ENCODE results near the gene USP4. TPM values are rescaled to one million over a fixed set of nuclear protein-coding genes. Genes with fewer than 3 reads are reported as not detected.
"Not testable (repeated sequence)": the region's sequence is repeated elsewhere in the genome, so short reads cannot be mapped to it uniquely, and the experiment has no call there.

USP4 gene
- total RNA-seq: 44.5 TPM
- long read RNA-seq, transcript USP4-202 (21 exons, 3,222 nt): minor isoform, 11 of 138 reads
- long read RNA-seq, transcript USP4-201 (22 exons, 3,126 nt): major isoform, 67 of 138 reads
- long read RNA-seq, partial matches to known transcripts: 16 of 138 reads
- long read RNA-seq, other reads (novel, unspliced or antisense): 42 of 138 reads

DNA sequence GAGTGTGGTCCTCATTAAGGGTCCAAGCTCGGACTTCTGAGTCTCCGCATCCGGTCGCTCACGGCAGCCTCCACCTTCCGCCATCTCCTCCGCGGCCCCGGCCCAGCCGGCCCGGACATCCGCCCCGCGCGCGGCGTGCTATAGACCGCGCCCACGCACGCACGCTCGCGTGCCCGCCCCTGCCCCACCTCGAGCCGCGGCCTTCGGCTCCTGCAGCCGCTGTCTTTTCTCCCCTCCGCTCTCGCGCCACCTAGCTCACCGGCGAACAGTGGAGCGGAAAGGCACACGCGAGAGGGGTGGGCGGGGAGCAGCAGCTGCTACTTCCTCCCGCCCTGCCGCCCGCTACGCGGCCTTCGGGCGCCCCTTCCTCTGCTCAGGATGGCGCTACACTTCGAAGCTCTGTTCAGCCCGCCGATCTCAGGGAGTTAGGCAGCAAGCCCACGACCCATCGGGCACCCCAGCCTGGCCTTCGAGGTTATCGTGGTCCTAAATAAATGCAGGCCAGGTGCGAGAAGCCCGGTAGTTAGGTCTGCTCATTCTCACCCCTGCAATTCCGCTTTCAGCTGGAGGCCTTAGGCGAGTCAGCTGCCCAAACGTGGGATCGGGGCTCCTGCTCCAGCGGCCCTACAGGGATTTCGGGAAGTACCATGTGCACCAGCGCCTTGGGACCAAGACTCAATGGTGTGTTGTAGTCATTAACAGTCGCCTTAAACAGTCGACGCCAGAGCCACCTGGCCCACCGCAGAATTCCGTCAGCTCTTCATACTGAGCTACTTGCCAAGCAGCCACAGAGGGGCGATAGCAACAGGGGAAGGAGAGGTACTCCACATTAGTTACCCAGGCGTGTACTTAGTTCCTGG lies at the start of gene USP4:
Gene USP4, minus strand, starts transcription at position 113 of the 860 bp plus-strand sequence. Its CDS starts 29 bp downstream, at position 84.
- intact Hi-C loops (cut with DNase I): loop anchor here (1.0 to 5.0 kb wide), 6 partner anchors 17 to 169 kb away; partner anchors contain the start of genes KLHDC8B, NICN1, RHOA and TCTA

GRCh38 chr3:49389297-49389696 lies 49.4 kb upstream of the USP4 start:
- DNase-seq (ENCODE audit: low spot score): no peak
- intact Hi-C loops (cut with DNase I): no loop called here

More for the DNA sequence above, at the start of gene USP4:
- peak; percentile 96 for DNase-seq (ENCODE audit: low spot score)

DNA sequence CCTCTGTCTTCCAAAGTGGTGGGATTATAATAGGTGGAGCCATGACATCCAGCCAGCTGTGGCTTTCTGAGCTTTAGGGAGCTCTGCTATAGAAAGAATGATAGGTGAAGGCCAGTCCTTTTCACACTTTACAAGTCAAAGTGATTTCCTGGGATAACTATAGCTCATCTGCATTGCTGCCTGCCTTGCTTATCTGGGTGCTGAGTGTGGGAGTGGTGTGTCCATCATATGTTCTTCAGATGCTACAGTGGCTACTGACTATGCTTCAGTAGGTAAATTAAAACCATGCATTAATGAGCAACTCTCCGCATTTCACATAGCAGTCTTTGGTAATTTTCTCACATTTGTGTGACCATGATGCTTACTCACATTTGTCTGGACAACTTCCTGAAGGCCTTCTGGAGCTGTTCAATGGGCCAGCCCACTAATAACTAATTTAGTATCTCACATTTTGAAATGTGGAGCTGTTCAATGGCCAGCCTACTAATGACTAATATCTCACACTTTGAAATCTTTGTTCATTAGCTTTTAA lies 48.5 kb upstream of the USP4 start:
- DNase-seq (ENCODE audit: low spot score): no peak
- intact Hi-C loops (cut with DNase I): no loop called here

- intact Hi-C loops (cut with DNase I): no loop called here
- no peak for DNase-seq (ENCODE audit: low spot score)
Observed at GRCh38 chr3:49387721-49388120, 47.9 kb upstream of the USP4 start.

DNA sequence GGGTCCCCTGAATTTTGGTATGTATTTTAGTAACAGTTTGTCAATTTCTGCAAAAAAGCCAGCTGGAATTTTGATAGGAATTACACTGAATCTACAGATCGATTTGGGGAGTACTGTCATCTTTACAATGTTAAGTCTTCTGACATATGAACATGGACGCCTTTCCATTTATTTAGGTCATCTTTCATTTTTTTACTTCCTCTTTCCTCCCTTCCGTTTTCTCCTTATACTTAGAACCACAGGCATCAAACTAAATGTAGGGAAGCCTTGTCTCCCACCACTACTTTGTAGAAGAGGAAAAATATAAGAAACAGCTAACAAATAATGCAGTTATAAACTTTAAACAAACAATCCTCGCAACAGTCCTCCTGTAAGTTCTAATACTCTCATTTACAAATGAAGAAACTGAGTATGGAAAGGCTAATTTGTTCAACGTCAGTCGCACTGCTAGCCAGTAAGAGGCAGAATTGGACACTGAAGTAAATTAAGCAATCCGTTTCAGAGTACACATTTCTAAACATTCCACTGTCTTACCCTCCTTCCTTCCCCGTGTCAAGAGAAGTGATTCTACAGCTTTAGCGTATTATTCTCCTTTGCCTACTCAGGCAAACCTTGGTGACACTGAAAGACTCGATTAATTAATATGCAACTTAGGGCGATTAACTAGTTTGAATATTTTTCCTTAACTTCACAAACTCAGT lies 46.4 kb upstream of the USP4 start:
- no peak for DNase-seq (ENCODE audit: low spot score)
- intact Hi-C loops (cut with DNase I): no loop called here

DNA sequence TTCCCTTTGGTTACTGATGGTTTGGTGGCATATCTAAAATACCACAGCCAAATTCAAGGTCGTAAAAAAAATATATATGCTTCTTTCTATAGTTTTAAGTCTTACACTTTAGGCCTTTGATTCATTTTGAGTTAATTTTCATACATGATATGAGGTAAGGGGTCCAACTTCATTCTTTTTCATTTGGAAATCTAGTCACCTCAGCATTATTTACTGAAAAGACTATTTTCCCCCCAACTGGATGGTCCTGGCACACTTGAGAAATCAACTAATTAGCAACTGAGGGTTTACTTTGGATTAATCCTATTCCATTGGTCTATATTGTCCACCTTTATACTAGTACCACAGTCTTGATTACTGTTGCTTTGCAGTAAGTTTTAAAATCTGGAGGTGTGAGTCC lies 45.8 kb upstream of the USP4 start:
- no peak for DNase-seq (ENCODE audit: low spot score)
- intact Hi-C loops (cut with DNase I): no loop called here

- intact Hi-C loops (cut with DNase I): no loop called here
- no peak for DNase-seq (ENCODE audit: low spot score)
Observed at GRCh38 chr3:49383387-49383786, 43.5 kb upstream of the USP4 start.

- DNase-seq (ENCODE audit: low spot score): no peak
- intact Hi-C loops (cut with DNase I): no loop called here
Observed at GRCh38 chr3:49378249-49378895, 38.5 kb upstream of the USP4 start.

GRCh38 chr3:49377483-49377882 lies 37.6 kb upstream of the USP4 start:
- intact Hi-C loops (cut with DNase I): no loop called here
- no peak for DNase-seq (ENCODE audit: low spot score)

GRCh38 chr3:49371946-49372345 lies 32.1 kb upstream of the USP4 start:
- intact Hi-C loops (cut with DNase I): no loop called here
- no peak for DNase-seq (ENCODE audit: low spot score)

DNA sequence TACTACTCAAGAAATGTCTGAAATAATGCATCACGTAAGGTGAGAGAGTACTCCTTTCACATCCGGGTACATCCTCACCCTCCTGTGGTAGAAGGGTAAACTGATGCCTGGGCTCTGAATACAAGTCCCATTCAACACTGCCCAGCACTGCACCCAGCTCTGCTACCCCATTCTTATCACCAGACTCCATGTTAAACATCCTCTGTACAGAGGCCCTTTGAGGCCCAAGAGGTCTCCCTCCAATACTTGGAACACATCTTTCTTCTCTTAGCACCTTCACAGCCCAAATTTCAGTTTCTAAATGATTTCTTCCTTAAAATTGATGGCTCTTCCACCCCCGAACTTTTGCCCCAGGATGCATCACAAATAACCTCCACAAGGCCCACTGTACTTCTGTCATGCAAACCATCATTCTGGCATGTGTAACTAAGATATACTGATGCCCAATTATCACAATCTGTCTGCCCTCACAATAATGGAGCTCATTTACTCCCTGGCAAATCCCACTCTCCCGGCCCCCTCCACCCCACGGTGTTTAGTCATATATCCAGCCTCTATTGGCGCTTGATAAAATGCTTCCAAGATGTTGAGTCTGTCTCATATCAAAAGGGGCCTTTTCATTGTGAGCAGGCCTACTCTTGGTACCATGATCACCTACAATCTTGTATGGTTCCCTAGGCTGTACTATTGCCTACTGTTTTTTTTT lies 30.9 kb upstream of the USP4 start:
- no peak for DNase-seq (ENCODE audit: low spot score)
- intact Hi-C loops (cut with DNase I): no loop called here

DNA sequence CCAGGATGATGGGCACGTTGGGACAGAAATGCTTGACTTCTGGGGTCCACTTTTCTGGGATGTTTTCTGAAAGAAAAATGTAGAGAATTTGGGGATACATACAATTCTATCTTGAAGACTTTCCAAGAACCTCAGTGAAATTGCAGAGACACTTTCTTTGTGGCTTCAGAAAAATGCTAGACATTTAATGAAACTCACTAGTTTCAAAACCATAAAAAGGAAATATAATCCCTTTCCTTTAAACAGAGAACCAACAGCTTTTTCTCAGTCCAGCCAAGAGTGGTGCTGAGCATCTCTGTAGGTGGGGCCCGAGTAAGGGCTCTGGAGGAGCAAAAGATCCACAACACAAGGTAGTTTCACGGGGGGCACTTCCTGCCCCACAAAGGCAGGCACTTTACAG lies 22.7 kb upstream of the USP4 start:
- DNase-seq (ENCODE audit: low spot score): no peak
- intact Hi-C loops (cut with DNase I): no loop called here

DNA sequence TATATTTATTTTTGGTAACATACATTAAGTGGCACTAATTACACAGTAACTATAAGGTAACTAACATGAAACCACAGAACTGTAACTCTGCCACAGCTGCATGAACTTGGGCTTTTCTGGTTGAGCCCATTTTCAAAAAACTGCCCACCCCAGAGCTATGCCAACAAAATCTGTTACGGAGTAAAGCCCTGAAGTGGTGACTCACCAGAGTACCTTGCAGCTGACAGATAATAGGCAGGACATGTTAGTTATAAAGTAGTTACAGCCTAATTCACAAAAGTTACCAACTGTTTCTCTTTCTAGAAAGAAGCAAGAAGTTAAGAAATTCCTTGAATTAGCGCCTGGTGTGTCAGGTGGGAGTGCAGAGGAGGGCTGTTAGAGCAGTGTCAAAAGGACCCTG lies 19.8 kb upstream of the USP4 start:
- no peak for DNase-seq (ENCODE audit: low spot score)
- intact Hi-C loops (cut with DNase I): loop anchor here (2.0 to 5.0 kb wide), 2 partner anchors 53 to 88 kb away; partner anchors contain the start of gene TCTA

DNA sequence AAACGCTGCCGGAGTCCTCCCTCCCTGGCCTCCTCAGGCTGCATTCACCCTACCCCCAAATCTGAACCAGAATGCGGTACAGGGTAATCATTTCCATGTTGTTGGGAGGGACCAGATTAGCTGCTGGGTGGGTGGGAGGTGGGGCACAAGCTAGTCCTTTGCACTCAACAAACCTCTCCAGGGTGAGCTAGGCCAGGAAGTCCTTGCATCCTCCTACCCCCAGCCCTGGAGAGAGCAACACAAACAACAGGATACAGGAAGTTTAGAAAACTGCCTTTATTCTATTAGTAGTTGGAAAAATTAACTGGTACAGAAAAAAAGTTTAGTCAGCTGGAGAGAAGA lies 19.0 kb upstream of the USP4 start:
- DNase-seq (ENCODE audit: low spot score): no peak
- intact Hi-C loops (cut with DNase I): loop anchor here (2.0 to 5.0 kb wide), 2 partner anchors 54 to 88 kb away; partner anchors contain the start of gene TCTA

- intact Hi-C loops (cut with DNase I): loop anchor here (2.0 to 5.0 kb wide), 2 partner anchors 54 to 89 kb away; partner anchors contain the start of gene TCTA
- peak; percentile 97 for DNase-seq (ENCODE audit: low spot score)
Observed at GRCh38 chr3:49358217-49358883, 18.5 kb upstream of the USP4 start, which contains the start of gene GPX1. Gene GPX1, minus strand, starts transcription at chr3:49358353. Its CDS starts 75 bp downstream, at chr3:49358278.

- DNase-seq (ENCODE audit: low spot score): peak; percentile 78
- intact Hi-C loops (cut with DNase I): loop anchor here (1.0 to 5.0 kb wide), 3 partner anchors 17 to 90 kb away; partner anchors contain the start of genes TCTA and USP4
Observed at GRCh38 chr3:49357443-49358216, 17.8 kb upstream of the USP4 start.

DNA sequence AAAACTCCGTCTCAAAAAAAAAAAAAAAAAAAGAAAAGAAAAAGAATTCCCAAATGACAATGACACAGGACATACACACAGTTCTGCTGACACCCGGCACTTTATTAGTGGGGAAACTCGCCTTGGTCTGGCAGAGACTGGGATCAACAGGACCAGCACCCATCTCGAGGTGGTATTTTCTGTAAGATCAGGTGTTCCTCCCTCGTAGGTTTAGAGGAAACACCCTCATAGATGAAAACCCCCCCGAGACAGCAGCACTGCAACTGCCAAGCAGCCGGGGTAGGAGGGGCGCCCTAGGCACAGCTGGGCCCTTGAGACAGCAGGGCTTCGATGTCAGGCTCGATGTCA lies 17.2 kb upstream of the USP4 start:
- DNase-seq (ENCODE audit: low spot score): not testable (repeated sequence)
- intact Hi-C loops (cut with DNase I): loop anchor here (1.0 to 5.0 kb wide), 2 partner anchors 17 to 90 kb away; partner anchors contain the start of gene USP4
